ENCODE data around the gene SLC35F3.
"Not testable (repeated sequence)": the region's sequence is repeated elsewhere in the genome, so short reads cannot be mapped to it uniquely, and the experiment has no call there.

SLC35F3 gene

DNA sequence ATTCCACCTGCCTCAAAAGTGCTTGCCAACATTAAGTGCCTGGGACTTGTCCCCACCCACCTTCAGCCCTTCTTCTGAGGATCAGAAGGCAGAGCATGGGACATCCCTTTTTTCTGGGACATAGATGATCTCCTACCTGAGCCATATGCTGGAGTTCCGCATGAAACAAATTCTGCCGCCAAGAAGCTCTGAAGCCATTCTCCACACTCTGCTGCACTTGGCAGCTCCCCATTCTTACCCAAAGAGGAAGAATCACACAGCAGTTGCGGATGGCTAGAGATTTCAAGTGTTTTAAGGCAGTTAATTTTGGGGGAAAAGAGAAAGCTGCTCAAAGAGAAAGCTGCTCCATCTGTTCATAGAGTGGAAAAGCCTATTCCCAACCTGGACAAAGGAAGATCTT is 271.5 kb downstream of the SLC35F3 start:
- in situ Hi-C loops (cut with HindIII; ENCODE audit: low sequenced_read_pairs) = no loop called here

- in situ Hi-C loops (cut with HindIII; ENCODE audit: low sequenced_read_pairs) = not testable (repeated sequence)
Observed at GRCh38 chr1:234176847-234177246, 272.4 kb downstream of the SLC35F3 start.

- in situ Hi-C loops (cut with HindIII; ENCODE audit: low sequenced_read_pairs) = no loop called here
Observed at GRCh38 chr1:234185438-234185837, 281.0 kb downstream of the SLC35F3 start.

DNA sequence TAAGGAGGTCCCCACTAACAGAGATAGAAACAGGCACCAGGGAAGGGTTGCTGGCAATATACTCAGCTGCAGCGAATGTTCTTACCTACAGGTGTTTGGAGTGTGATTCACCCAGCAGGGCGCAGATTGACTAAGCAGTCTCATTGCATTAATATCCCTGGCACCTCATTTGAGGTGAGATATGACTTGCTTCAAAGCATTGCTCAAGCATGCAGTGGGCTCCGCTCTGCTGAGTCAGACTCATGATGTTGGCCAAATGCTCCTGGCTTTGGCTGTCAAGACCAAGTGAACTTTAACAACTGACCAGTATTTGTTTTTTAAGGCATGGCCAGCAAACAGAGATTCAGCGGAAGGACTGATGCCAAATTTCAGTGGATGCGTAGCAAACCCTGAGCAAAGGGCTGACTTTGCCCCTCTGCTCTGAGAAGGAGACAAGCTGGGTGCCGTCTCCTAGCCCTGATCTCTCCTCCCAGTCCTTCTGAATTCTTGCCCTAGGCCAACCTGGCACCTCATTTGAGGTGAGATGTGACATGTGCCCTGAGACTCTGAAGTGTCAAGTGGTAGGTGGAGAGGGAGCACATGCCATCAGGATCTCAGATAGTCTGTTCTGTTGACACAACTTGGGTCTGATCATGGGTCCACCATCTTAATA is 281.7 kb downstream of the SLC35F3 start:
- in situ Hi-C loops (cut with HindIII; ENCODE audit: low sequenced_read_pairs) = no loop called here

DNA sequence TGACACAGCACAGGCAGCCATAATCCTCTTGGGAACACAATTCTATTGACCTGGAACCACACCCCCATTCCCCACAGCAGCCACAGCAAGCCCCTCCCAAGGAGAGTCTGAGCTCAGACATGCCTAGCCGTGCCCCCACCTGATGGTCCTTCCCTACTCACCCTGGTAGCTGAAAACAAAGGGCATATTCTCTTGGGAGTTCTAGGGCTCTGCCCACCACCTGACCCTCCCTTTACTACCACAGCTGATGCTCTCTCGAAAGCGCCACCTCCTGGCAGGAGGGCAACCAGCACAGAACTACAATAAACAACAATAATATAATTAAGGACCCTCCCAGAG is 283.9 kb downstream of the SLC35F3 start:
- in situ Hi-C loops (cut with HindIII; ENCODE audit: low sequenced_read_pairs) = no loop called here

DNA sequence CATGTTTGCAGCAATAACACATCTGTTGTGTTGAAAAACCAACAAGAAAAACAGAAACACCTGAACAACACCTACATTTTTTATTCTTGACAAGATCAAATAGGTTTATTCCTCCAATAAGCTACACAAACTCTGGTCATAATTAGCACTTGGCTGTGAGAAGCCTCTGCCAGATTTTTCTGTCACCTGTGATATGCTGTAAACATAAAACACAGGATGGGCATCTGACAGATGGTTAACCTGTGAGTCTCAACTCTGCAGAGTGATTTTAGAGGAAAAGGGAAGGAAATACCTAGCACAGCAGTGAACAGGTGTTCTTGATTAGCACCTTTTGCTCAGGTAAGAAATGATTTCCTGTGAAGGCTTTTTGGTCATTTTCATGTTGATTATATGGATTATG is 293.4 kb downstream of the SLC35F3 start:
- in situ Hi-C loops (cut with HindIII; ENCODE audit: low sequenced_read_pairs) = no loop called here

GRCh38 chr1:234199476-234200127 is 295.1 kb downstream of the SLC35F3 start:
- in situ Hi-C loops (cut with HindIII; ENCODE audit: low sequenced_read_pairs) = no loop called here

DNA sequence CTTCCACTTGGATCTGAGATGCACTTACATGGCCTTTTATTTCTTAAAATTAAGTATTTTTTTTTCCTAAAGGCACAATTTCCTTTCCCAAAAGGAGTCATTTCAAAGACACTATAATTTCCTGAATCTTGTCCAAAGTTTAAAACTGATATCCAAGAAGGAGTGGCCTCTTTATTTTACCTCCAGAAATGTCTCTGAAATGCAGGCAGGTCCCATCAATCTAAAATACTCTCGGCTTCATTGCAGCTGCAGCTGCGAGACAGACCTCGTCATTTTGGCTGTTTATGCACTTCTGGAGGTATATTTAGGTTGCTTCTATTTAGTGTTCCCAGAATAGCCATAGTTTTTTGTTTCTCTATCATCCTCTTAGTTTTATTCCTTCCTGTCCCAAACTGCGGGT is 296.1 kb downstream of the SLC35F3 start:
- in situ Hi-C loops (cut with HindIII; ENCODE audit: low sequenced_read_pairs) = no loop called here

GRCh38 chr1:234201600-234201999 is 297.1 kb downstream of the SLC35F3 start:
- in situ Hi-C loops (cut with HindIII; ENCODE audit: low sequenced_read_pairs) = no loop called here

GRCh38 chr1:234205966-234206365 is 301.5 kb downstream of the SLC35F3 start:
- in situ Hi-C loops (cut with HindIII; ENCODE audit: low sequenced_read_pairs) = no loop called here

DNA sequence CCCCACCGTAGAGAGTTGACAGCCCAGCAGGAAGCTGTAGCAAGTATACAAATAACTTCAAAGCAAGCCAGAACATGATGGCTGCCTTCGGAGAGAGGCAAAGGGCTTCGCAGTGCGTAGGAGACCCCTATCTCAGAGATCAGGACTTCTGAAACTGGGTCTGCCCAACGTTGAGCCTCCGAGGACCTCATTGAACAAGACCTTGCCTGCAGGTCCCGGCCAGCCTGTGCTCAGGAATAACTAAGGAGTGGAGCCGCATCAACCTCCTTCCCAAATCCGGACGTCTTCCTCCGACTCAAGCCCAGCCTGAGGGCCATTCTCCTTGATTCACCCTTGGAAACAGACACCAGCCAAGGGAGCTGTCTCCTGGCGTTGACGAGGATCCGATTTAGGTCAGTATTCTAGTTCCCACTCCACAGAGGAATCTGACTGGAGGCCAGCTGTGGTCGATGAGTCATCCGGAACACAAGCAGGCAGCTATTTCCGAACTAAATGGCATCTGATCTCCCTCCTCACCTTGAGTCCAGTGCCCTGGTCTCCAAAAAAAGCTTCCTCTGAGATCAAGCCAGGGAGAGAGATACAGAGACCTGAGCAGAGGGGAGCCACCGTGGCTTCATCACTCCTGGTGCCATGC is 302.3 kb downstream of the SLC35F3 start:
- in situ Hi-C loops (cut with HindIII; ENCODE audit: low sequenced_read_pairs) = no loop called here

GRCh38 chr1:234208351-234208750 is 303.9 kb downstream of the SLC35F3 start:
- in situ Hi-C loops (cut with HindIII; ENCODE audit: low sequenced_read_pairs) = no loop called here

GRCh38 chr1:234208791-234209190 is 304.3 kb downstream of the SLC35F3 start:
- in situ Hi-C loops (cut with HindIII; ENCODE audit: low sequenced_read_pairs) = no loop called here

DNA sequence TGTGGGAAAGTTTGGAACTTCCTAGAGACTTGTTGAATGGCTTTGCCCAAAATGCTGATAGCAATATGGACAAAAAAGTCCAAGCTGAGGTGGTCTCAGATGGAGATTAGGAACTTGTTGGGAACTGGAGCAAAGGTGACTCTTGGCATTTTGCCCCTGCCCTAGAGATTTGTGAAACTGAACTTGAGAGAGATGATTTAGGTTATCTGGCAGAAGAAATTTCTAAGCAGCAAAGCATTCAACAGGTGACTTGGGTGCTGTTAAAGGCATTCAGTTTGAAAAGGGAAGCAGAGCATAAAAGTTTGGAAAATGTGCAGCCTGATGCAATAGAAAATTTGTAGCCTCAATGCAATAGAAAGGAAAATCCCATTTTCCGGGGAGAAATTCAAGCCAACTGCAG is 306.0 kb downstream of the SLC35F3 start:
- in situ Hi-C loops (cut with HindIII; ENCODE audit: low sequenced_read_pairs) = not testable (repeated sequence)

GRCh38 chr1:234211855-234212254 is 307.4 kb downstream of the SLC35F3 start:
- in situ Hi-C loops (cut with HindIII; ENCODE audit: low sequenced_read_pairs) = not testable (repeated sequence)

DNA sequence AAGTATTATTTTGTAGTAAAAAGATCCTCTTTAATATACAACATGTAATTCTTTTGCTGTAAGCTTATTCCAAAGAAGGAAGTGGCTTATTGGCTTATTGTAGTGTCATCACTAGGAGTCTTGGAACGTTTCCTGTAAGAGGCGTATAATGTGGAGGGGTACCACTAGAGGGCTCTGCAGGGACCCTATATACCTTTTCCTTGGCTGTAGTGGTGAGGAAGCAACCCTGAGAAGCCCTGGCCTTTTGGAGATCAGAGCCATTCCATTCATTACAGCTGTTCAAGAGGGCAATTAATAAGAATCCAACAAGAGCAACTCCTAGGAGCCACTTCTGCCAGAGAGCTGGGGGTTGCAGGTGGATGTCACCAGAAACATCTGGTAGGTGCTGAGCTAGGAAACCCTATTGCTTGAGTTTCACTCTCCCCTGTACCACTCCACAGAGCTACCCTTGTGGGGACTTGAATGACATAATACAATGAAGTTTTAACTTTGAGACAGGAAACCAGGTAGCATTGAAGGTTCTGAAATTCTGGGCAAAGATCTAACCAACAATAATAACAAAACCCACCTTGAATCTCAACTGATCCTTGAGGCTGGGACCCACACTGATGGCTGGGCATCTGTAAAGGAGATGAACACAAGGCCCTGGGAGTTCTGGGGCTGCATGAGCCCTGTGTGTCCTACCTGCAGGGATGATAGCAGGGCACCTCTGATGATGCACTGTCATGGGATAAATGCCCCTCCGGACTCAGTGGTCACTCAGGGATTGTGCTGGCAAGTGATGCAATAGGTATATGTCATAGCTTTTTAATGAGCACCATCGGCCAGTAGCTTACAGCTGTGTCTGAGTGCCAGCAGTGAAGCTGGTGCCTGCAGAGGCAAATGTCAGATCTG is 308.5 kb downstream of the SLC35F3 start:
- in situ Hi-C loops (cut with HindIII; ENCODE audit: low sequenced_read_pairs) = no loop called here

DNA sequence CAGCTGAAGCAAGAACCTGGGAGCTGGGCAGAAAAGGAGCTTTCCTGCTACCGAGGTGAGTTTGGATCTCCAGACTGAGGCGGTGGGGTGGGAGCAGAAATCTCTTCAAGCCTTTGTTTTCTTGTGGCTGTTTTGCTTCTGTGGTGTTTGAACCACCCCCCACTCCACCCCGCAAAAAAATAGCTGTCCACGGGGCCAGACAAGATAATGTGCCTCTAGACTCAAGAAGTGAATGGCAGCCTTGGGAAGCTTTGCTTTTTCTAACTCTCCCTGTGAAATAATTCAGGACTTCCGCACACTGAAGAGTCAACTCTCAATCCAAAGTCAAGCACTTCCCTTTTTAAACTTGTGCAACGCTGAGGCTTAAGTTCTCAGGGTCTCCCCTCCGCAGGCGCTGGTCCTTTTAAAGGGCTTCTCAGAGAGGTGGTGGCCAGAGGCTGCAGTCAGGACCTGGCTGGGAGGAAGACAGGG is 309.2 kb downstream of the SLC35F3 start:
- in situ Hi-C loops (cut with HindIII; ENCODE audit: low sequenced_read_pairs) = no loop called here

DNA sequence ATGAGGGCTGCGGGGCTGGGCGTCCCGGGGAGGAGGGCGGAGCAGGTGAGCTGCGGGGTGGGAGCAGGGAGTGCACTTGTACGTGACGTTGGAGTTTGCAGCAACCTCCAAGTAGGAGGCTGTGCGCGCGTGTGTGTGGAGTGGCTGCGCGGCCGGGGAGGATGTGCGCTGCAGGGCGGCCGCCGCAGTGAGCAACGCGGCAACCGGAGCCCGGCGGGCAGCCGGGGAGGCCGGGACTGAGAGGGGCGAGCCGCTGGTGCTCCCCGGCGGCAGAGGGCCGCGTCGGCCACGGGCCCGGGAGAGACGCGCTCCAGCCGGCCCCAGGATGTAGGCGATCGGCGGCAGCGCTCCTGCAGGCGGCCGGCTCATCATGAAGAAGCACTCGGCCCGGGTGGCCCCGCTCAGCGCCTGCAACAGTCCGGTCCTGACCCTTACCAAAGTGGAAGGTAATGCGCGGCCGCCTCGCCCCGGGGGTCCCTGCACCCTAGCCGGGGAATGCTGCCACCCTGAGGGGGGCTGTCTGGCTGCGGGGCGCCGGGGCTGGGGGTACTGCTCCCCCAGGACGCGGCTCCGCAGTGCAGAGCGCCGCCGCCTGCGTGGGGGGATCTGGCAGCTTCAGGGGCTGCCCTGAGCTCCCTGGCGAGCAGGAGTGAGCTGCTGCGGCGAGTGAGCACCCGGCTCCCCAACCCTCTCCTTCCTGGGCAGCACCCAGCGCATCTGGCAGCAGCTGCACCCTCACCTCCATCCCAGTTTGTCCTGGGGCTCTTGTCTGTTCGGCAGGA is 309.8 kb downstream of the SLC35F3 start:
- in situ Hi-C loops (cut with HindIII; ENCODE audit: low sequenced_read_pairs) = no loop called here

- in situ Hi-C loops (cut with HindIII; ENCODE audit: low sequenced_read_pairs) = no loop called here
Observed at GRCh38 chr1:234214911-234215892, 310.7 kb downstream of the SLC35F3 start.

Data from DLD1 (cell line).